WERI-Rb-1 (cell line): ENCODE results near the gene CYB5R4.

Experiments
- DNase-seq: peaks from one replicate; pipeline ENCODE4 v3.0.0-alpha.2; 2020
- H3K27ac ChIP-seq: fragments of 250-450 bp; sonication (Bioruptor Pico); 2 replicates; pipeline ENCODE4 v1.5.1; 2020; ENCODE audit warnings: mild to moderate bottlenecking, moderate library complexity
- H3K27me3 ChIP-seq: fragments of 250-450 bp; sonication (Bioruptor Pico); 2 replicates; pipeline ENCODE4 v1.5.1; 2021; ENCODE audit warnings: mild to moderate bottlenecking, low read depth, moderate library complexity; ENCODE audit not compliant: insufficient read depth, severe bottlenecking
- H3K36me3 ChIP-seq: fragments of 250-450 bp; sonication (Bioruptor Pico); 2 replicates; pipeline ENCODE4 v1.5.1; 2020; ENCODE audit warnings: mild to moderate bottlenecking, moderate library complexity
- H3K4me3 ChIP-seq: 2 replicates; pipeline ENCODE4 v1.5.1; 2011; ENCODE audit warnings: low read depth, mild to moderate bottlenecking, control low read depth, low read length
- H3K9me3 ChIP-seq: fragments of 250-450 bp; sonication (Bioruptor Pico); 2 replicates; pipeline ENCODE4 v1.5.1; 2021; ENCODE audit warnings: mild to moderate bottlenecking, moderate library complexity; ENCODE audit not compliant: severe bottlenecking
- CTCF ChIP-seq: IDR thresholded peaks from 2 replicates; pipeline ENCODE4 v1.5.1; 2011; ENCODE audit warnings: low read depth, mild to moderate bottlenecking, control low read depth, inconsistent platforms, low read length

The CYB5R4 gene

GRCh38 chr6:83875843-83876242 lies 16.4 kb downstream of the CYB5R4 start:
- H3K4me3 ChIP-seq: no peak overlapping the region
- no peaks in the 10 kb centered on the region for H3K9me3 ChIP-seq
- no peaks in the 10 kb centered on the region for H3K27me3 ChIP-seq
- no peak overlapping the region for H3K27ac ChIP-seq
- TF ChIP-seq CTCF: no peak
- no peaks in the 10 kb centered on the region; the same call in 1 of the 2 replicates for H3K36me3 ChIP-seq
- no peak for DNase-seq

- H3K27ac ChIP-seq: no peak overlapping the region
- no peak overlapping the region for H3K4me3 ChIP-seq
- no peak for DNase-seq
- no peaks in the 10 kb centered on the region for H3K36me3 ChIP-seq
- H3K27me3 ChIP-seq: no peaks in the 10 kb centered on the region
- H3K9me3 ChIP-seq: no peaks in the 10 kb centered on the region
- no peak for TF ChIP-seq CTCF
These were observed 19.6 kb downstream of the CYB5R4 start for GRCh38 chr6:83878902-83879644.

- no peaks in the 10 kb centered on the region for H3K27me3 ChIP-seq
- no peaks in the 10 kb centered on the region for H3K36me3 ChIP-seq
- H3K27ac ChIP-seq: no peak overlapping the region
- no peak overlapping the region for H3K4me3 ChIP-seq
- TF ChIP-seq CTCF: no peak
- H3K9me3 ChIP-seq: no peaks in the 10 kb centered on the region
- DNase-seq: no peak
These were observed 20.3 kb downstream of the CYB5R4 start for GRCh38 chr6:83879746-83880145.

- H3K27me3 ChIP-seq: no peaks in the 10 kb centered on the region
- no peak overlapping the region for H3K4me3 ChIP-seq
- no peak overlapping the region for H3K27ac ChIP-seq
- no peak for DNase-seq
- no peaks in the 10 kb centered on the region for H3K36me3 ChIP-seq
- TF ChIP-seq CTCF: no peak
- no peaks in the 10 kb centered on the region for H3K9me3 ChIP-seq
These were observed 23.8 kb downstream of the CYB5R4 start for GRCh38 chr6:83883240-83883639.

- Histone ChIP-seq H3K4me3 (no peak overlapping the region), H3K9me3 (no peaks in the 10 kb centered on the region), H3K27ac (no peak overlapping the region), H3K27me3 (no peaks in the 10 kb centered on the region), H3K36me3 (no peaks in the 10 kb centered on the region)
- DNase-seq: no peak
- 0 out of 2 replicates have a peak, but pooled peaks have one; percentile 13 for TF ChIP-seq CTCF
These were observed 25.0 kb downstream of the CYB5R4 start for GRCh38 chr6:83884523-83884922.

- no peak for TF ChIP-seq CTCF
- no peak for DNase-seq
- Histone ChIP-seq H3K36me3 (no peaks in the 10 kb centered on the region), H3K4me3 (no peak overlapping the region), H3K27me3 (no peaks in the 10 kb centered on the region), H3K27ac (no peak overlapping the region), H3K9me3 (no peaks in the 10 kb centered on the region)
These were observed 26.5 kb downstream of the CYB5R4 start for GRCh38 chr6:83885984-83886383.
